ENCODE data around the gene NME3.

The NME3 gene

DNA sequence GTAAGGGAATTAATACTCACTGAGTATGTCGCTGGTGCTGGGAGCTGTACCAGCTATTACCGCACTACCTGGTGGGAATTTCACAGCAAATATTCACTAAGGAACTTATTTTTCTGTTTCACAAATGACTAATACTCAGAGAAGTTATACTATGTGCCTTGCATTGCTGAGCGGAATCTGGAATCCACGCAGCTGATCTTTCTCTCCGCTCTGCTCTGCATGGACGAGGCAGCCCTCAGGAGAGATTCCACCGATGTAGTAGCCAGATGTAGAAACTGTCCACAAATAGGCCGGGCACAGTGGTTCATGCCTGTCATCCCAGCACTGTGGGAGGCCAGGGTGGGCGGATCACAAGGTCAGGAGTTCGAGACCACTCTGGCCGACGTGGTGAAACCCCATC, 17.1 kb downstream of the NME3 start:
- DNase-seq: no peak

DNA sequence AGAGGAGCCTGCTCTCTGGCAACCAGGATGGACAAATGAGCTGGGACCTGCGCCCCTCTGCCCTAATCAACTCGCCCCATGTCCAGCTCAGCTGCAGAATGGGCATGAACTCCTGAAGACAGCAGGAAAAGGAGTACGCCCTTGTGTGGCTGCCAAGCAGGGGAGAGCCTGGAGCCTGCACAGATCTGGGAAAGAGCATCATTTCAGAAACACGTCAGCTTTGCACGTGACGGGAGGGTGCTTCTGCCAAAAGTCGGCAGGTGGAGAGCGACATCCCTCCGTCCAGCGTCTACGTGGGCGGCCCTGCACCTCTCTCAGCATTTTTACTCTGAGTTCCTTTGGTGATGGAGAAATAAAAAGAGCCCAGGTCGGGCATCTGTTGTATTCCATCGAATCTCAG, 18.5 kb downstream of the NME3 start:
- no peak for DNase-seq

DNA sequence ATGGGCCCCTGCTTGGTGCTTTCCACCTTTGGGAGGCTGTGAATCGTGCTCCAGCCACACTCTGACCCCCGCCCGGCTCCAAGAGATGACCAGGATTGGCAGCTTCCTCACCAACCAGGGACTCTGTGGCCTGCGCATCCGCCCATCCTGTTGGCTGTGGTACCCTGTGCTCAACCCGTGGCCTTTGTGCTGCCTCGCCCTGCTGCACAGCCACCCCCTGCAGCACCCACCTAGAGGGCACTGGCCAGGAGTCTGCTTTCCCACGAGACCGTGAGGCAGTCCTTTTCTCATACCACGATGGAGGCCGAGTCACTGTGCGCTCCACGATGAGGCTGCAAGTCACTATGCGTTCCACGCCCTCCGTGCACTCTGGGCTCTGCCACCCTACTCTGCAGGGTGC, 19.4 kb downstream of the NME3 start:
- DNase-seq: no peak

DNA sequence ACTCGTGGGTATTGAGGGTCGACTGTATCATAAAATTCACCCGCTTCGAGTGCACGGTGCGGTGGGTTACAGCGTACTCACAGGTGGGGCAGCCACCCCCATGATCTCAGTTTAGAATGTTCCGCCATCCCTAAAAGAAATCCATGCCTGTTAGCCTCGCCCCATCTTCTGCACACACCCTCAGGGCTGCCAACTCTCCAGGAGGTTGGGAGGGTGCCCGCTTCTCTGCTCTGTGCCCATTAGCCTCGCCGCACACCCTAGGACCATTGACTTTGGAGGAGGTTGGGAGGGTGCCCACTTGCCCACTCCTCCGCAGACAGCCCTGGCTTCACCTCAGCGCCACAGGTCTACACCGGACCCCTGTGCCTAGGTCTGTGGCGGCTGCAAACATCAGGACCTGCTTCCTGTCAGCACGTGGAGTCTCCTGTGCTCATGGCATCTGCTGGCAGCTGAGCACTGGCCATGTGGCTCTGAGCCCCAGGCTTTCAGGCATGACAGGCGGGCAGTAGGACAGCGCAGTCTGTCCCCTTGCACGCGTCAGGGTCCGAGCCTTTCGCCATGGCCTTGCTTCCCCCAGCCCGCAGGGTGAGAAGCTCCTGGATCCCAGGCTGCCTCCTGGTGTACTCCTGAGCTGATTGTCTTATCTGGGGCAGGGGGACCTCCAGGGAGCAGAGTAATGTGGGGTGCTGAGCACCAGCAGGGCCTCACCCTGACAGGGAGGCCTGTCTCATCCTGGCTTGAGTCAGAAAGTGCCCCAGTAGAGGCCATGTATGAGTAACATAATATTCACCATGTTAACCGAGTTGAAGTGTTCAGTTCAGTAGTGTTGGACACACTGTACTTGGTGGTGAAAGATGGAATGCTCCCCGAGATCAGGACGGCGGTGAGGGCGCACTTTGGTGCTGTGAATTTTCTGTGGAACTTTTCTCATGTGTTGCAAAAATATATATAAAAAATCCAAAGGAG, 21.9 kb downstream of the NME3 start:
- DNase-seq: no peak

DNA sequence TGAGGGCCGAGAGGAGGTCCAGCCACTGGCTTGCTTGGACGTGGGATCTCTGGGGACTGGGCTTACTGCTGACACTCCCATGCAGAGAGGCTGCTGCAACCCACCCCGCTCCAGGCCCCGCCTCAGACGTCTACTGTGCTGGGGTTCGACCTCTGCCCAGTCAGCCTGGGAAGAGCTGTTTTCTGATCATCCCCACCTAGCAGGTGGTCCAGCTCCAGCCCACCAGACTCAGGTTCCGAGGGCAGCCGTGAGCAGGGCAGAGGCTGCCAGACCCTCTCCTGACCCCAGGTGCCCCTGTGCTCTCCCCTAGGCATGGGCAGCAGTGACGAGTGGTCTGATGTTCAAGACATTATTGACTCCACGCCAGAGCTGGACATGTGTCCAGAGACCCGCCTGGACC, 23.4 kb downstream of the NME3 start:
- DNase-seq: no peak

DNA sequence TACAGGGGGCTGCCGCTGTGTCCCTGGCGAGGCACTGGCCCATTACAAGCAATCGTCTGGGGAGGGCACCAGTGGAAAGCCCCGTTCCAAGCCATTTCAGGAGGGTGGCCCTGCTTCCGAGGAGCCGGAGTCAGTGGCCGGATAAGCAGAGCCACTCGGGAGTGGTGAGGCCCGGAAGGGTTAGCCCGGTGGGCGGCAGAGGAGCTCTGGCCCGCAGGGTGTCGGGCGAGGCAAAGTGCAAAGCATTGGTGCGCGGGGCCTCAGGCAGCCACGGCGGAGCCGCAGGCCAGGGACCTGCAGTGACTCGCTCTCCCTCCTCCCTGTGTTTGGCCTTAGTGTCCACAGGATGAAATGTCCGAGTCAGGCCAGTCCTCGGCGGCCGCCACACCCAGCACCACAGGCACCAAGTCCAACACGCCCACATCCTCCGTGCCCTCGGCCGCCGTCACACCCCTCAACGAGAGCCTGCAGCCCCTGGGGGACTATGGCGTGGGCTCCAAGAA, 24.6 kb downstream of the NME3 start:
- DNase-seq: no peak

DNA sequence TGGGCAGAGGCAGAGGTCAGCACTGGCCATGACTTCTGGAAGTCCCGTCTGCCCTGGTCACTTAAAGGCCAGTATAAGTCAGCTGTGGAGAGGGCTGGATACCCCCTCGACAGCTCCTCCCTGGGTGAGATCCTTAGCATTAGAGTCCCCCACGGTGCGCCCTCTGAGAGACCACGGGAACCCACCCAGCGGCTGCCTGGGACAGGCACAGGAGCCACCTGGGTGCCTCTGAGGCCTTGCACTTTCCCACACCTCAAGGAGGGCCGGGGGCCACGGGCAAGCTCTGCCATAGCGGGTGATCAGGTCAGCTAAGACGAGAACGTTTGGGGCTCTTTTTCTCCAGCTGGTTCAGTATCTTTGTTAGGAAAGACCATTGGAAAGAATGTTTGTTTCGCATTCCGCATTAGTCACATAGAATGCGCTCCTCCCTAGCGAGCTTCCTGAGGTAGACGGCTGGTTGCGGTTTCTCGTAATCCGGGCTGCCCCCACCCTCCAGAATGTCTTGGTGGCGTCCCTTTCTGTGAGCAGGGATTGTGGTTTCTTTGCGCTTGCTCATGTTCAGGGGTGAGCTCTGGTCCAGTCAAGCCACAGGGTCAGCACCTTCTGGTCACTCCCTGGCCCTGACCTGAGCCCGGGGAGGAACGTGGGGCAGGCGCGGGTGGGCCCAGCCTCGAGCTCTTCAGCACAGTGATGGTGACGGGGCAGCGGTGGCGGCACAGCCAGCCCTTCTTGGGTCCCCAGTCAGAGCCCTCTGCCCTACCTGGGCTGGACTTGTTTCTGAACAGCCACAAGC, 25.2 kb downstream of the NME3 start:
- DNase-seq: no peak

DNA sequence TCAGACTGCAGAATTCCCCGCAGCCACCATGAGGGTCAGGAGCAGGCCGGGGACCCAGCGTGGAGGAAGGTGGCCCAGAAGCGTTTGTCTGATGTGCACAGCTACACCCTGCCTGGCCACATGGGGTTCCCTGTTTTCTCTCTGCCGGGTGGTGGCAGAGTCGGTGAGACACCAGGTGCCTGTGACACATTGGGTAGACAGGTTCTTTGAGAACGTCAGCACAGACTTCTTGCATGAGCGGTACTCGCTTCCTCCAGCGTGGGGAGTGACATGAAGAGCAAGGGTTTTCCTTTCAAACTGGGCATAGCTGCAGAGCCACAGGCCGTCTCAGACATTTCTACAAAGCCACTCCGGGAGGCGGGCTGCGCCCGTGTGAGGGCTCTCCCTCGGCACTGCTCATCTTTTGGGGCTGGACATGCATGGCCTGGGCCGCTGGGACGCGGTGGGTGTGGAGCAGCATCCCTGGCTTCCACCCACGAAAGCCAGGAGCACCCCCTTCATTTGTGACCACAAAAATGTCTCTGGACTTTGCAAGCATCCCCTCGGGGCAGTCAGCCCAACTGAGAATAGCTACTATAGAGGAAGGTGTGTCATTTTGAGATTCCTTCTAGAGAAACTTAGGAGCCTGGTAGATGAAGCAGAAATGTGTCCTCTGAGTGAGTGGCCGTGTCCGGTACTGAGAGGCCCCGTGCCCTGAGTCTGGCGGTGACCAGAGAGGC, 26.0 kb downstream of the NME3 start:
- DNase-seq: no peak

DNA sequence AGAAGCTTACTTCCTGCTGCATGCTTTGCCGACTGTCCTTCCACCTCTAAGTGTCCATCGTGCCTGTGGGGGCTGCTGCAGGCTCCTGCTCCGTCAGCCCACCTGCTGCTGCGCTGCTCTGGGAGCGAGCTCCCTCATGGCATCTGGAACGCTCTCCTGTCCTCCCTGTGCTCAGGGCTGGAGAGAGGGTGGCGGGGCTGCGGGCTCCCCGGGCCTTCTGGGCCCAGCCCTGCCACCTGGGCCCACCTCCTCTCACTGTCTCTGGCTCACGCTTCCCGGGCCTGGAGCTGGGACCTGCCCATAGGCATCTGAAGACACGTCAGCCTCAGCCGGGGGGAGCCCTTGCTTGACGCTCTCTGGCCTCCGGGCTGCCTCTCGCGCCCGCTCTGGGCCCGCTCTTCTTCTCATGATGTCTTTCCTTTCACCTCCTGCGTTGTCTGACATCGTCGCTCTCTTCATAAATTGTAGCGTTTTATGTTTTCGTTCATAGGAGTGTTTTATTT, 27.0 kb downstream of the NME3 start:
- DNase-seq: no peak

DNA sequence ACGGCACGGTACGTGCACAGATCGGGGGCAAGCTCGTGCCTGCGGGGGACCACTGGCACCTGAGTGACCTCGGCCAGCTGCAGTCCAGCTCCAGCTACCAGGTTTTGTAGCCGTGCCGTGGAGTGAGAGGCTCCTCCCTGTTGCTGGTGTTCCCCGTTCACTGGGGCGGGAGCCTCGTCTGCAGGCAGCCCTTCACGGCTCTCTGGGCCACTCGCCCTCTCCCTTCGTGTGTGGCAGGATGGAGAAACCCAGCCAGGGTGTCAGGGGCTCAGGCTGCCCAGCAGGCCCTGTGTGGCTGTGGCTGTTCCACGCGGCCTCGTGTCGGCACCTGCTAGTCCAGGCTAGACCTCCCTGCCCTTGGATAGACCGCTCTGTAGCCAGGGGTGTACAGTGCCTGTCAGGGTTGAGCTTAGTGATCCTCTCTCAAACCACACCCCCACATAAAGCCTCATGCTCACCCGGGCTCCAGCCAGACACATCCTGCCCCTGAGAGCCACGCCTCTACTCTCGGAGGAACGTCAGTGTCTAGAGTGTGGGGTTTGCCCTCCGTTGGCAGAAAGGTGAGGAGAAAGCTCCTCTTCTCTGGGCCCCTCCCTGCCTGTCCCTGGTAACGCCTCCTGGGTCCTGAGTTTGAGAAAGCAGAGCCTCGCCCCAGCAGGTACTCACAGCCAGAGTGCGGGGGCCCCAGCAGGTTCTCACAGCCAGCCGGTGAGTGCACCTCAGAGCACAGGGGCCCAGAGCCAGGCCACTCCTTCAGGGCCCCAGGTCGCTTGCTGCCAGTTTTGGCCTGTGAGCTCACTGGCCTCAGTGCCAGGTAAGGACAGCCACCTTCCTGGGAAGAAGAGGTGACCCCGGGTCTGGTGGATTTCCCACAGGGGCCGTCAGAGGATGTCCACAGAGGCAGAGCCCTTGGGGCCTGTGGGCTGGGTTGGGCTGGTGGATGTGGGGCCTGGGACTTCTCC, 27.7 kb downstream of the NME3 start:
- no peak for DNase-seq

DNA sequence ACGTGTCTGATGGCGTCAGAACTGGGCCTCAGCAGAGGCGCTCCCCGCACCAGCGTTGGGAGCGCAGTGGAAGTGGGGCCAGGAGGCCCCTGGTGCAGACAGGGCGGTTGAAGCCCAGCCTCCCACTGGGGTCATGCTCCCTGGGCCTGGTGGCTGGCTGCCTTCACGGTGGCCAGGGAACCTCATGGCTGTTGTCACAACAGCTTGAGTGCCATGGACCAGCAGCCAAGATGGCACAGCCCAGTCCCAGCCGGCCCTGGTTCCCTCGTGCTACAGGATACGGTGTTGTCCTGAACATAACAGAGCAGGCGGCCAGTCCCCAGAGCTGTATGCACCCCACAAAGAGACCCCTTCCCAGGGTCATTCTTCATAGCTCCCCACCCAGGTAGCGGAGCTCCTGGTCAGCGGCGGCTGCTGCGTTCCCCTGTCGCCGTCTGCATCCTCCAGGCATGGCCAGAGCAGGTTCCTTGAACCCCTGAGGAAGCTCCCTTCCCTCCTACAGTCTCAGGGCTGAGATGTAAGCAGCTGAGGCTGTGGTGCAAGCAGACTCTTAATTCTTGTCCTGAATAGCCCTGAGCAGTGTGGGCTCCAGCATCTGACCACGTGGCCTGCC, 29.7 kb downstream of the NME3 start:
- no peak for DNase-seq

DNA sequence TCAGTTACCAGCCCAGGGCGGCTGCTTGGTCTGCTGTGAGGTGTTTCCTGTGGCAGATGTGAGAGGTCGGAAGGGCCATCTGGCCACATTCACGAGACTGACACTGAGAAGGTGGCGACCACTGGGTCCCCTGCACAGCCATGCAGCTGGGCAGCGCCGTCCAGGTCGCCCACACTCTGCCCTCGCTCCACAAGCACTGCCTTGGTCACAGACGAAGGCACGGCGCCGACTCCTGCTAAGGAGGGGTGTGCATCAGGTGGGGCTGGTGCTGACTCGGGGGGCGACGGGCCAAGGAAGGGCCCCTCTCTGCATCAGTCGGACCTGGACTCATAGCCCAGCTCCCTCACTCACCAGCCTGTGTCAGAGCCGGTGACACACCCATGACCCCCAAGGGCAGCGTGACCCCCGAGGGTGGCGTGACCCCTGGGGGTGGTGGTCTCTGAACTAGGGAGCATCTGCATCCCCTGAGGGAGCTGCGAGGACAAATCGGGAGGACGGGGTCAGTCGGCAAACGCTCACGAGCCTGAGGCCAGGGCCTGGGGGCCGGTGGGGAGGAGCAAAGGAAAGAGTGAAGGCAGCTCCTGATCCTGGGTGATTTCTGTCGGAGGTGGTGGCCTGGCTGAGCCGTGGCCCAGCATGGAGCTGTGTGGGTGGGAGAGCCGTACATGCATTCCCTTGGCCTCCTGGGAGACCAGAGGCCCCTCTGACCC, 30.4 kb downstream of the NME3 start:
- no peak for DNase-seq

DNA sequence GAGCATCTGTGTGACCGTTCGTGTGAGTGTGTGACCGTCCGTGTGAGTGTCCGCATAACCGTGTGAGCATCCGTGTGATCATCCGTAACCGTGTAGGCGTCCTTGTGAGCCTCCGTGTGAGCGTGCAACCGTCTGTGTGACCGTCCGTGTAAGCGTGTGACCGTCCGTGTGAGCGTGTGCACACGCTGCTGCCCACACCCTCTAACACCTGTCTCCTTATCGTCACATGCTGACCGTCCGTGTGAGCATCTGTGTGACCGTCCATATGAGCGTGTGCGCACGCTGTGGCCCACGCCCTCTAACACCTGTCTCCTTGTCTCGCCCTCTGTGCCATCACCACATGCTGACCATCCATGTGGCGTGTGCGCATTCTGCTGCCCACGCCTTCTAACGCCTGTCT, 31.1 kb downstream of the NME3 start:
- DNase-seq: no peak

DNA sequence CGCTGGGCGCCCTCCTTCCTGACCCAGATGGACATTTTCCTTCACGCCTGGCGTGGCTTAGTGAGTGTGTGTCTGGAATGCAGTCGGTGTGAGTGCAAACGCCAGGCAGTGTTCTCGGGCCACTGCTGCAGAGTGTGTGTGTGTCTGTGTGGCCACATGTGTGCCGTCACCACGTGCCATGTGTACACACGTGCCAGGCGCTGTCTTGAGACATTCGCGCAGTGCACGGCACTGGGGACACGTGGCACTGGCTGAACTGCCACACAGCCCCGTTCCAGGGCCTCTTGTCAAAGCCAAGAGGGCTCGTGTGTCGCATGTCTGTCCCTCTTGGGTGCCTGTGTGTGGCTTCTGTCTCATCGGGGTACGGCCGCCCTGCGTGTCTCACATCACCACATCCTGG, 36.5 kb downstream of the NME3 start:
- no peak for DNase-seq

DNA sequence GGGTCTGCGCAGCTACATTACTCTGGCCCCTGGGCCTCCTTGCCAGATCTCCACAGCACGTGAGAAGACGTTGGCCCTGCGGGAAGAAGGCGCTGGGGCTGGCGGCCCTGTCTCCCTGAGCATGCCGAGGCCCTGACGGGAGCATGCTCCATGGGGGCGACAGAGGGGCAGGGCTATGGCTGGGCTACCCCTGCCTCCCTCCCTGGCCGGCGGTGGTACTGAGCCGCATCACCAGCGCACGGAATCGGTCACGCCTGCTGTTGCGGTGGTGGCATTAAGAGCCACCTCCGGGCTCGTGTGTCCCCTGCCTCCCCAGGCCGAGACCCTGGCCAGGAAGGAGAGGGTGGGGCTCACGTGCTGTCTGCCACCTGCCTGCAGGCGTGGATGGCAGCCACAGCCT, 37.2 kb downstream of the NME3 start:
- DNase-seq: no peak

DNA sequence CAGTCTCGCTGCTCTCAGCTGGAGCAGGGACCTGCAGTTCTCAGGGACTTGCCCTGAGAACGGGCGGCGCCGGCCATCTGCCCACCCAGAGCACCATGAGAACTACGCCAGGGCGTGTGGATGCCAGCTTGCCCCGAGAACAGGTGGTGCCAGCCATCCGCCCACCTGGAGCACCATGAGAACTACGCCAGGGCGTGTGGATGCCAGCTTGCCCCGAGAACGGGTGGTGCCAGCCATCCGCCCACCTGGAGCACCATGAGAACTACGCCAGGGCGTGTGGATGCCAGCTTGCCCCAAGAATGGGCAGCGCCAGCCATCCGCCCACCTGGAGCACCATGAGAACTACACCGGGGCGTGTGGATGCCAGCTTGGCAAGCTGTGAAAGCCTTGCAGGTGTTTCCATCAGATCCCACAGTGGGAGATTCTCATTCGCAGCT, 38.8 kb downstream of the NME3 start:
- DNase-seq: peak in 1 of 56 donors; percentile 5

DNA sequence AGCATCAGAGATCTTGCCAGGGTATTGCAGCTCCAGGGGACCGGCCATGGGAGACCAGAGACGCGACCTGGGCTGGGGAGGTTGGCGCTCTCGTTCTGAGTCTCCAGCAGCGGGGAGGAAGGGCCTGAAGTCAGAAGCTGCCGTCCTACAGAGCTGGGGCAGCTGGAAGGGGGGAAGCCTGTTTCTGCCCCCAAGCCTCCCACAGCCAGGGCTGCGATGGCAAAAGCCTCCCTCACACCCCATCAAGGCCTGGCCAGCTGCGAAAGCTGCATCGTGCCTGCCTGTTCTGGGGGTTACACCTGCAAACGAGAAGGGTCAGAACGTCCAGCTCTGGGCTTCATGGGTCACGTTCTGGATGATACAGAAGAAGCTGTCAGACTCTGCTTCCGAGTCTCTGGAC, 39.3 kb downstream of the NME3 start:
- DNase-seq: no peak

DNA sequence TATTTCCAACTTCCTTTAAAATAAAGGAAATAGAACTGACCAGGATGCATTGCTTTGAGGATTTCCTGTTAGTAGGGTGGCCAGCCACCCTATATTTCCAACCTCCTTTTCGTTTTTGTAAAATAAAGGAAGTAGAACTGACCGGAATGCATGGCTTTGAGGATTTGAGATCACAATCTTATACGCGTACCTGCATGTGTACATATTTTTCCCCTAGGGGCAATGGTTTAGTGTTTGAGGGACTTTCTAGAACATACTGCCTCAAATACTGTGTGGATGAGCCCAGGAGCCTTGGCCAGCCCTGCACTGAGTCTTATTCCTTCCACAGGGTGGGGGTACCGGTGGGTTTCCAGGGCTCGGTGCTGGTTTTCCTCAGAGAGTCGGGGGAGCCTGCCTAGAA, 39.7 kb downstream of the NME3 start:
- no peak for DNase-seq

DNA sequence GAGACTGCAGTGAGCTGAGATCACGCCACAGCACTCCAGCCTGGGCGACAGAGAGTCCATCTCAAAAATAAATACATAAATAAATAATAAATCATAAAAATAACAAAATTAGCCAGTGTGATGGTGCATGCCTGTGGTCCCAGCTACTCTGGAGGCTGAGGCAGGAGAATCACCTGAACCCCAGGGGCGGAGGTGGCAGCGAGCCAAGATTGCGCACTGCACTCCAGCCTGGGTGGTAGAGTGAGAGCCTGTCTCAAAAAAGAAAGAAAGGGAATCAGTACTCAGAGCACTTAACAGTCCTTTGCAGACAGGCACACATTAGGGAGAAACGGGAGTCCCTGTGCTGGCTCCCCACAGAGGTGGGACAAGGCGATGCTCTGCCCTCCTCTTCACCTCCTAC, 40.3 kb downstream of the NME3 start:
- DNase-seq: no peak

All from nucleus accumbens (tissue), 56 donors.